MM.1S (cell line): ENCODE measurements around the gene CASQ1.

ENCODE experiments used
- CTCF ChIP-seq: fragments of 300-600 bp; sonication (generic); IDR thresholded peaks from 2 replicates; pipeline ENCODE4 v1.5.1; 2016; ENCODE audit warnings: antibody characterized with exemption, low read length, mixed read lengths
- EZH2 ChIP-seq: fragments of 300-600 bp; sonication (generic); optimal IDR thresholded peaks from 2 replicates; pipeline ENCODE3; 2017; ENCODE audit warnings: low read depth, mild to moderate bottlenecking, antibody characterized with exemption, low read length, mixed read lengths
- EZH2phosphoT487 ChIP-seq: fragments of 300-600 bp; sonication (generic); IDR thresholded peaks from 2 replicates; pipeline ENCODE4 v1.6.1; 2018; ENCODE audit warnings: antibody characterized with exemption, low read length

DNA sequence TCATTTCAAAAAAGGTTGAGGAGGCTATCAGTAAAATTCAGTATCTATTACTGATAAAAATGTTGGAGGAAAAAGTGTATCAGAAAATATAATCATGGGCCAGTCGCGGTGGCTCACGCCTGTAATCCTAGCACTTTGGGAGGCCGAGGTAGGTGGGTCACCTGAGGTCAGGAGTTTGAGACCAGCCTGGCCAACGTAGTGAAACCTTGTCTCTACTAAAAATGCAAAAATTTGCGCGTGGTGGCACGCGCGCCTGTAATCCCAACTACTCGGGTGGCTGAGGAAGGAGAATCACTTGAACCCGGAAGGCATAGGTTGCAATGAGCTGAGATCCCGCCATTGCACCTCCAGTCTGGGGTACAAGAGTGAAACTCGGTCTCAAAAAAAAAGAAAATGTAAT lies 44.3 kb upstream of the CASQ1 start:
- TF ChIP-seq CTCF: no peak
- TF ChIP-seq EZH2phosphoT487: no peak
- TF ChIP-seq EZH2: no peak
